Stimulated activated CD4-positive, alpha-beta T cell treated with anti-CD3 and anti-CD28 coated beads, Interleukin-4, amount 100 ng/mL, for 4 hours (primary cell): Measurements from ENCODE around the gene ACOT7.

Experiments
- DNase-seq, 2 experiments: peaks; one replicate each; pipeline ENCODE4 v3.0.0-alpha.2; 2020

The ACOT7 gene

GRCh38 chr1:6338695-6339094 lies 54.9 kb downstream of the ACOT7 start:
- no peak for DNase-seq

- no peak for DNase-seq
These were observed 56.6 kb downstream of the ACOT7 start for GRCh38 chr1:6336776-6337622.

GRCh38 chr1:6334261-6334993 lies 59.1 kb downstream of the ACOT7 start:
- no peak for DNase-seq

GRCh38 chr1:6332821-6333220 lies 60.7 kb downstream of the ACOT7 start:
- no peak for DNase-seq

- no peak for DNase-seq
These were observed 61.9 kb downstream of the ACOT7 start for GRCh38 chr1:6331543-6332273.

GRCh38 chr1:6330410-6330911 lies 63.1 kb downstream of the ACOT7 start:
- DNase-seq = no peak

GRCh38 chr1:6329851-6330250 lies 63.7 kb downstream of the ACOT7 start:
- DNase-seq = no peak

GRCh38 chr1:6329396-6329795 lies 64.2 kb downstream of the ACOT7 start:
- no peak for DNase-seq

- DNase-seq = no peak
These were observed 64.9 kb downstream of the ACOT7 start for GRCh38 chr1:6328696-6329095.

- no peak for DNase-seq
These were observed 65.5 kb downstream of the ACOT7 start for GRCh38 chr1:6328091-6328490.

- no peak for DNase-seq
These were observed 68.1 kb downstream of the ACOT7 start for GRCh38 chr1:6325482-6325881.

GRCh38 chr1:6322161-6322560 lies 71.4 kb downstream of the ACOT7 start:
- DNase-seq = no peak

- no peak for DNase-seq
These were observed 72.4 kb downstream of the ACOT7 start for GRCh38 chr1:6321205-6321604.

GRCh38 chr1:6317098-6317760 lies 76.3 kb downstream of the ACOT7 start:
- no peak for DNase-seq

- no peak for DNase-seq
These were observed 77.1 kb downstream of the ACOT7 start for GRCh38 chr1:6316240-6317097.

GRCh38 chr1:6314503-6314902 lies 79.1 kb downstream of the ACOT7 start:
- no peak for DNase-seq

GRCh38 chr1:6313393-6314200 lies 80.0 kb downstream of the ACOT7 start:
- DNase-seq = no peak

GRCh38 chr1:6310116-6310848 lies 83.3 kb downstream of the ACOT7 start:
- no peak for DNase-seq

GRCh38 chr1:6309564-6309963 lies 84.0 kb downstream of the ACOT7 start:
- no peak for DNase-seq

- DNase-seq = no peak
These were observed 85.1 kb downstream of the ACOT7 start for GRCh38 chr1:6308449-6308848.
